Brain pericyte (primary cell): ENCODE results near the gene SEL1L2.
"Not testable (repeated sequence)": the region's sequence is repeated elsewhere in the genome, so short reads cannot be mapped to it uniquely, and the experiment has no call there.

Experiments
- DNase-seq: peaks from one replicate; pipeline ENCODE4 v3.0.0-alpha.2; 2012; ENCODE audit warnings: low read depth, low spot score

Gene SEL1L2

GRCh38 chr20:13990465-13990864 is at the start of gene SEL1L2:
TSS of gene SEL1L2 (minus strand) at chr20:13990614. CDS start at chr20:13990534, 80 bp downstream.
- DNase-seq: no peak

GRCh38 chr20:14036567-14036966 is 46.2 kb upstream of the SEL1L2 start:
- no peak for DNase-seq

- DNase-seq: no peak
Observed at GRCh38 chr20:14033310-14033709, 42.9 kb upstream of the SEL1L2 start.

GRCh38 chr20:14030991-14031390 is 40.6 kb upstream of the SEL1L2 start:
- DNase-seq: no peak

GRCh38 chr20:14012671-14013070 is 22.3 kb upstream of the SEL1L2 start:
- no peak for DNase-seq

- DNase-seq: no peak
Observed at GRCh38 chr20:14009208-14009607, 18.8 kb upstream of the SEL1L2 start.

GRCh38 chr20:14005996-14006395 is 15.6 kb upstream of the SEL1L2 start:
- DNase-seq: no peak

GRCh38 chr20:14000917-14001316 is 10.5 kb upstream of the SEL1L2 start:
- no peak for DNase-seq

GRCh38 chr20:13996265-13996664 is 5.9 kb upstream of the SEL1L2 start:
- no peak for DNase-seq

- DNase-seq: no peak
Observed at GRCh38 chr20:13995841-13996240, 5.4 kb upstream of the SEL1L2 start.

- DNase-seq: peak; percentile 33
Observed at GRCh38 chr20:13995086-13995665, 4.8 kb upstream of the SEL1L2 start, which contains the start of gene MACROD2. TSS of gene MACROD2 (plus strand) at chr20:13995516.

GRCh38 chr20:13991955-13992354 is 1.5 kb upstream of the SEL1L2 start:
- DNase-seq: not testable (repeated sequence)

- DNase-seq: no peak
Observed at GRCh38 chr20:13991311-13991710, 897 bp upstream of the SEL1L2 start.

- no peak for DNase-seq
Observed at GRCh38 chr20:13984211-13984610, 6.2 kb downstream of the SEL1L2 start.

- DNase-seq: no peak
Observed at GRCh38 chr20:13960525-13960924, 29.9 kb downstream of the SEL1L2 start.

GRCh38 chr20:13960119-13960518 is 30.3 kb downstream of the SEL1L2 start:
- no peak for DNase-seq

GRCh38 chr20:13953227-13953626 is 37.2 kb downstream of the SEL1L2 start:
- DNase-seq: no peak

GRCh38 chr20:13947719-13948118 is 42.7 kb downstream of the SEL1L2 start:
- no peak for DNase-seq

GRCh38 chr20:13941031-13941430 is 49.4 kb downstream of the SEL1L2 start:
- no peak for DNase-seq

- no peak for DNase-seq
Observed at GRCh38 chr20:13936781-13937576, 53.4 kb downstream of the SEL1L2 start.

GRCh38 chr20:13934992-13935894 is 55.2 kb downstream of the SEL1L2 start:
- no peak for DNase-seq

- no peak for DNase-seq
Observed at GRCh38 chr20:13930281-13930680, 60.1 kb downstream of the SEL1L2 start.
